ENCODE results near the gene CD2AP.
"Not testable (repeated sequence)": the region's sequence is repeated elsewhere in the genome, so short reads cannot be mapped to it uniquely, and the experiment has no call there.

The CD2AP gene, protein sequence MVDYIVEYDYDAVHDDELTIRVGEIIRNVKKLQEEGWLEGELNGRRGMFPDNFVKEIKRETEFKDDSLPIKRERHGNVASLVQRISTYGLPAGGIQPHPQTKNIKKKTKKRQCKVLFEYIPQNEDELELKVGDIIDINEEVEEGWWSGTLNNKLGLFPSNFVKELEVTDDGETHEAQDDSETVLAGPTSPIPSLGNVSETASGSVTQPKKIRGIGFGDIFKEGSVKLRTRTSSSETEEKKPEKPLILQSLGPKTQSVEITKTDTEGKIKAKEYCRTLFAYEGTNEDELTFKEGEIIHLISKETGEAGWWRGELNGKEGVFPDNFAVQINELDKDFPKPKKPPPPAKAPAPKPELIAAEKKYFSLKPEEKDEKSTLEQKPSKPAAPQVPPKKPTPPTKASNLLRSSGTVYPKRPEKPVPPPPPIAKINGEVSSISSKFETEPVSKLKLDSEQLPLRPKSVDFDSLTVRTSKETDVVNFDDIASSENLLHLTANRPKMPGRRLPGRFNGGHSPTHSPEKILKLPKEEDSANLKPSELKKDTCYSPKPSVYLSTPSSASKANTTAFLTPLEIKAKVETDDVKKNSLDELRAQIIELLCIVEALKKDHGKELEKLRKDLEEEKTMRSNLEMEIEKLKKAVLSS

DNA sequence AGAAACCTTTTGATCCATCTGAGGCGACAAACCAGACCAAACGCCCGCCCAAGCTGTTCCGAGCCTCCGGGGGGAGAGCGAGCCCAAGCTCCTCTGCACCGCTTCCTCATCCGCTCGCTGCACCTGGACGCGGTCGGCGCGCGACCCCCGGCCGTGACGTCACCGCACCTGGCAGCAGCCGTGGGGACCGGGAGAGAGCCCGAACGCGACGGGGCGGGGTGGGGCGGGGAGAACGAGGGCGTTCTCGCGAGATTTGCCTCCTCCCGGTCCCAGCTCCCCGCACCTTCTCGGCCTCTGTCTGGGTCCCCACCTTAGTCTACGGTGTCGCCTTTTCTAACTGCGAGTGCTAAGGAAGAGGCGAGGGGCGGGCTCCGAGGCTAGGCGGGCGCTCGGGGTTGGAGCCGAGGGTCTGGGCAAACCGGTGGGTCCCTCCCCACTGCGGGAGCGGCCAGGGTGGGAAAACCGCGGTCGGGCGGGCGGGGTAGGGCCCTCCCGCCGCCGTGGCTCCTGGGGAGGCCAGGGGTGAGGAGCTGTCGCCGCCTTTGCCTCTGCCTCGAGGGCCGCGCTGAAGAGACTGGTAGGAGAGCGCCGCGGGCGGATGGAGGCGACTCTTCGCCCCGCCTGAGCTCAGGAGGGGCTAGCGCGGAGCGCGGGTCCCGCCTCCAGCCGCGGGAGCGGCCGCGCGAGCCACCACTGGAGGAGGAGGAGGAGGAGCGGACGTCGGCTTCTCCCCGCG lies at the start of gene CD2AP:
CD2AP (plus strand) TSS at position 293 of the 736 bp plus-strand sequence. CDS start 456 bp downstream, outside the sequence.
- DNase-seq, result peak; percentile 90

DNA sequence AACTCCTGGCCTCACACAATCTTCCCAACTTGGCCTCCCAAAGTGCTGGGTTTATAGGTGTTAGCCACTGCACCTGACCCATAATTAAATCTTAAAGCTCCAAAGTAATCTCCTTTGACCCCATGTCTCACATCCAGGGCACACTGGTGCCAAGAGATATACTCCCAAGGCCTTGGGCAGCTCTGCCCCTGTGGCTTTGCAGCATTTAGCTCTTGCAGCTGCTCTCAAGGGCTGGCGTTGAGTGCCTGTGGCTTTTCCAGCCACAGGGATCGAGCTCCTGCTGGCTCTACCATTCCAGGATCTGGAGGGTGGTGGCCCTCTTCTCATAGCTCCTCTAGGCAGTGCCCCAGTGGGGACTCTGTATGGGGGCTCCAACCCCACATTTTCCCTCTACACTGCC lies 49.3 kb upstream of the CD2AP start:
- no peak for DNase-seq

DNA sequence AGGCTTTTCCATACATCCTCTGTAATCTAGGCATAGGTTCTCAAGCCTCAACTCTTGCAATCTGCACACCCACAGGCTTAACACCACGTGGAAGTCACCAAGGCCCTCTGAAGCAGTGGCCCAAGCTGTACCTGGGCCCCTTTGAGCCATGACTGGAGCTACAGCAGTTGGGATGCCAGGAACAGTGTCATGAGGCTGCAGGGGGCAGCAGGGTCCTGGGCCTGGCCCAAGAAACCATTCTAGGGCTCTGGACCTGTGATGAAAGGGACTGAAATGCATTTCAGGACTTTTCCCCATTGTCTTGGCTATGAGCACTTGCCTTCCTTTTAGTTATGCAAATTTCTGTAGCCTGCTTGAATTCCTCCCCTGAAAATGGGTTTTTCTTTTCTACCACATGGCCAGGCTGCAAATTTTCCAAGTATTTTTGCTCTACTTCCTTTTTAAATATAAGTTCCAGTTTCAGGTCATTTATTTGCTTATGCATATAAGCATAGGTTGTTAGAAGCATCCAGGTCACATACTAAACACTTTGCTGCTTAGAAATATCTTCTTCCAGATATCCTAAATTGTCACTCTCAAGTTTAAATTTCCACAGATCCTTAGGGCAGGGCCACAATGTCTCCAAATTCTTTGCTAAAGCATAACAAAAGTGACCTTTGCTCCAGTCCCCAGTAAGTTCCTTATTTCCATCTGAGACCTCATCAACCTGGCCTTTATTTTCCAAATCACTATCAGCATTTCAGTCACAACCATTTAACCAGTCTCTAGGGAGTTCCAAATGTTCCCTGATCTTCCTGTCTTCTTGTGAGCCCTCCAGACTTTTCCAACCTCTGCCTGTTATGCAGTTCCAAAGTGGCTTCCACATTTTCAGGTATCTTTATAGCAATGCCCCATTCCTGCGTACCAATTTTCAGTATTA lies 48.6 kb upstream of the CD2AP start:
- no peak for DNase-seq

DNA sequence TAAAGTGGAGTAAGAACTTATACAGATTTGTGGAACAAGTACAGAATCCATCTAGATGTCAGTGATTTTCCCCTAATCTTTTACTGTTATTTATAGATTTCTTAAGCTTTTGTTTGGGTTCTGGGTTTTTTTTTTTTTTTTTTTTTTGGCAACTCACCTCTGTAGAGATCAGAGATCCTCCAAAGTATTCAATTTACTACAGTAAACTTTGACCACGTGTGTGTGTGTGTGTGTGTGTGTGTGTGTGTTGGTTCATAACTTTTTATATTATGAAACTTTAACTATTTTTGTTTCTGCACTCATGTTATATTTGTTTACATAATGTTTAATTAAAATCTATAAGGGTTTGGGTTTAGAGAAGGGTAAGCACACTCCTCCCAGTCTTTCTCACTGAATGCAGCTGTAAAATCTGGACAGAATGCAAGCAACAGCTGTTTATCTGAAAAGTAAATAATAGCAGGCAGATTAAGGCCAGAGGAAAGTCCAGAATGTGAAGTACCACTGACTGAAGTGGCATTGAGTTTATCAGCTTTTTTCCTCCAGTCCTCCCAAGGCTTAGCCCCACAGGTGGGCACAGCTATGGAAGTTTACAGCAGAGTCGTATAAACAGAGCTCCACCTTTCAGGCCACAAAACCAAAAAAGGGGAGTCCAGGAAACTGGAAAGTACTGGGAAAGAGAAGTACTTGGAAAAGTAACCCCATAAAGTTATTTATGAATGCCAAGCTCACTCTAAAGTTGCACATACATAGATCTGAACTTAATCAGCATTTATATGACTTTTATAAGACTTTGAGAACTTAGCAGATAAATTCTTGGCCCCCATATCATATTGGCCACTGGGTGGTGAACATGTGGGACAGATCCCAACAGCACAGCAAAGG lies 43.0 kb upstream of the CD2AP start:
- DNase-seq, result no peak

DNA sequence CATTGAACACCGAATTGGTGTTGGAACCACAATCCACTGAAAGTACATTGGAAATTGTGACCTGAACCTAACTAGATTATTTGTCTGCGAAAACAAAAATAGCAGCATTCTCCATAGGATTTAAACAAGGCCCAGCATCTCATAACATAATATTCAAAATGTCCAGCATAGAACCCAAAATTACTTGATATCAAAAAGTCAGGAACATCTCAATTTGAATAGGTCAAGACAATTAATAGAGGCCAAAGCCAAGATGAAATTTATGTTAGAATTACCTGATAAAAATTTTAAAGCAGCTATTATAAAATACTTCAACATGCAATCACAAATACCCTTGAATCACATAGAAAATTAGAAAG lies 42.4 kb upstream of the CD2AP start:
- no peak for DNase-seq

DNA sequence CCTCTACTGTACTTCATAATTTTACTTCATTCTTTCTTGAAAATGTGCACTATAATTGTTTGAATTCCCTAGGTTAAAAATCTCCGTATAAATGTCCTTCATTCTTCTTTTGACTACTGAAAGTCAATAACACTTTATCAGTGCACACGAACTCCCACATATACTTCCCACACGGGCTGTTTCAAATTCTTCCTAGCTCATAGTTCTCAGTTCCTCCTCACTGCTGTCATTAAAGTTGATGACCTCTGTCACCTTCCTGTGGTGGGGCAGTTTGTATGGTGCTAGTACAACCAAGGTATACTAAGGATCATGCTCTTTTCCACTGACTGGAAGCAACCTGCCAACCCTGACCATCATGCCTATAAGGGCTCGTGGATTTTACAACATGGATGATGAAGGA lies 40.0 kb upstream of the CD2AP start:
- DNase-seq, result no peak

DNA sequence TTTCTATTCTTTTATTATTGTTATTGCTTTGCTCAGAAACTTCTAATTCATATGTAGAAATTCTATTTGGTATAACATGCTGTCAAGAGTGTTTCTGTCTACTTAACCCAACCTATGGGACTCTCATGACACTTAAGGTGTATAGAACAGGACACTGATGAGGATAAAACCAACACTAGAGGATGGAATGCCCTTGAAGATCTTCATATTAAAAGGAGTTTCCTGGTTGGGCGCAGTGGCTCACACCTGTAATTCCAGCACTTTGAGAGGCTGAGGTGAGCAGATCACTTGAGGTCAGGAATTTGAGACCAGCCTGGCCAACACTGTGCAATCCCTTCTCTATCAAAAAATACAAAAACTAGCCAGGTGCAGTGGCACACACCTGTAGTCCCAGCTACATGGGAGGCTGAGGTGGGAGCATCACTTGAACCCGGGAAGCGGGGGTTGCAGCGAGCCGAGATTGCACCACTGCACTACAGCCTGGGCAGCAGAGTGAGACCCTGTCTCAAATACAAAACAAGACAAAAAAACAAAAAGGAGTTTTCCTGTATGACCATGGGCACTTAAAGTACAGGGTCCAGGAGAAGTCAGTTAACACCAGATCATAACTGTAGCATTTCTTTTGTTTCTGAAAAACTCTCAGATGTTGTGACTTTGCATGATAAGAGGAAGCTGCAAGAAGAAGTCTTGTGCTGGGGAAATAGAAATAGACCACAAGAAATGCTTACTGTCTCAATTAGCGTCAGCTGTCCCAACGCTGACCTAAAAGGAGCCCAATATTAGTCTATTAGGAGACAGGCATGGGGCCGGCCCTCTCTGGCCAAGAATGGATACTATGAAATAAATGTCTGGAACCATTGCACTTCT lies 38.9 kb upstream of the CD2AP start:
- no peak for DNase-seq

DNA sequence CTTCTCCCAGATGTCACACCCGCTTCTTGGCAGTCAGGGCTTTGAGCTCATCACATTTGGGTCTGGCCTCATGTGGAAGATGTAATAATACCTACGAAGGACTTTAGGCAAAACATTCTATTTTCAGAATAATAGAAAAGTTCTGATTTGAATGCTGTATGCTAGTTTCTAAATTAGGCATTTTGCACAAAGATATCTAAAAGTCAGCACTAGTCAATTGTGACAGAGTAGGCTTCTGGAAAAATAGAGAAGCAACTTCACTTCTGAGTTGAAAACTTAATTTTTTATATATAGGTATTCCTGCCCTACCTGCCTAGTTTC lies 38.3 kb upstream of the CD2AP start:
- DNase-seq, result no peak

DNA sequence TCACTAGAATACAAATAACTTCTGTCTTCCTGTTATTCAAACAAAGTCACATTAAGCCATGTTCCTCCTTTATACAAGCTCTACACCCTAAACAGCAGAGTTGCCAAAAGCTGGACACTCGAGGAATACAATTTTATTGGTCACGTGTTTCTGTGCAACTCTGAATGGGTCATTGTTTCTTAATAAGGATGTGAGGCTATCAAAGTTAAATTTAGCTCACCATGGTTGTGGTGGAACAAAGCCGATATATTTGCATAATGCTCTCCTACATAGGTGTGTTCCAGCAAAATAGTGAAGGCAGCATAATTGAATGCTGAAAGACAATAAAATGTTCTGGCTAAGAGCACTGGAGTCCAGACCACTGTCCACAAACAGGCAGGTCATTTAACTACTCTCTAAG lies 36.9 kb upstream of the CD2AP start:
- no peak for DNase-seq

DNA sequence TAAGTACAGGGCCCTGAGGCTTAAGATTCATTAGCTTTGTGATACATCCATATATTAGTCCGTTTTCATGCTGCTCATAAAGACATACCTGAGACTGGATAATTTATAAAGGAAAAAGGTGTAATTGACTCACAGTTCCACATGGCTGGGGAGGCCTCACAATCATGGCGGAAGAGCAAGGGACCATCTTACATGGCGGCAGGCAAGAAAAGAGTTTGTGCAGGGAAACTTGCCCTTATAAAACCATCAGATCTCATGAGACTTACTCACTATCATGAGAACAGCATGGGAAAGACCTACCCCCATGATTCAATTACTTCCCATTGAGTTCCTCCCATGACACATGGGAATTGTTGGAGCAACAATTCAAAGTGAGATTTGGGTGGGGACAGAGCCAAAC lies 32.6 kb upstream of the CD2AP start:
- DNase-seq, result not testable (repeated sequence)

DNA sequence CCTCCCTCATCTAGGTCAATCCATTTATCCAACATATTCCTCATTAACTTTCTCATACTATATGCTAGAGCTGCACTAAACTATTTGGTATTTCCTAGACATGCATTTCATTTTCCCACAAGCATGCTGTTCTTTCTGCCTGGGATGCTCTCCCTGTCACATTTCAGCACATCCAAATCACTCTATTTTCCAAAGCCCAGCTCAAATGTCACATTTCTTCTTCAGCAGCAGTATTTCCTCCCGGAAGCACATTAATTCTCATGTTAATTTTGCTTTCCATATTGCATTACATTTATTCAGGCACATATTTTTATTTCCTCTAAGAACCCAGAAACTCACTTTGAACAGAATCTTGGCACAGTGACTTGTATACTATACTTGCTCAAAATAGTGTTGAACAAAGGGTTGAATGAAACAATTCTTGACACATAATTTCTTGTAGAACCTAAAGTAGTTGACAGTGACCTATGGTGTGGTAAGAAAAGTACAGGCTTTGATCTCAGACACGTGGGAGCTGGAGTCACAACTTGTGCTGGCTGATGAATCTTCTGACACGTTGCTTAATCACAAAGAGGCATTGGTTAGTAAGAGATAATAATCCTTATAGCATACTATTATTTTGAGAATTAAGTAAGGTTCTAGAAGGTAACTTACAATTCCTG lies 30.8 kb upstream of the CD2AP start:
- DNase-seq, result no peak

DNA sequence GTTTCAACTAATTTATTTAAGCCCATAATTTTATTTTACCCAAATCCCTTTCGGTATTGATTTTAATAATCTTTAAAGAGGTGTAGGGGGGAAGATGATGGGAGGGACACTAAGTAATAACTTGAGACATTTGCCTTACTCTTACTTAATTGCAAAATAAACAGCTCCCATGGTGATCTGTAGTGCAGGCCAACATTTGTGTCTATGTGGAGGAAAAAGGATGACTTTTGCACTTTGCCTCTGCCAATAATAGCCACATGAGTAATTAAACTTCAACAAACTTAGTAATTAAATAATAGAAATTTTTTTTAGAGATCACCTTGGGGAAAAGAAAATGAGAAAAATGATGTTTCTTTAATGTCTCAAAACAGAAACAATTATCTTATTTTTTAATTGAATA lies 29.9 kb upstream of the CD2AP start:
- DNase-seq, result no peak

DNA sequence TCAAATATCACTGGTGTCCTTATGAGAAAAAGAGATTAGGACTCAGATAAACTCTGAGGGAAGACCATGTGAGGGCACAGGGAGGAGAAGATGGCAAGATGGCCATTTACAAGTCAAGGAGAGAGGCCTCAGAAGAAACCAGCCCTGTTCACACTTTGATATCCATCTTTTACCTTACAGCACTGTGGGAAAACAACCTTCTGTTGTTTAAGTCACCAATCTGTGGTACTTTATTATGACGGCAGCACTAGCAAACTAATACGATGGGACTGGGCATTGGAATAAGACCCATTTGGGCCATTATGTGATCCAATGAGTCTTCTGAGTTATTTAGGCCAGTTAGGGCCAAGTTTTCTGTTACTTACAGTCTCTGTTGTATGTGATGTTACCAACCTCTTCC lies 26.4 kb upstream of the CD2AP start:
- no peak for DNase-seq

DNA sequence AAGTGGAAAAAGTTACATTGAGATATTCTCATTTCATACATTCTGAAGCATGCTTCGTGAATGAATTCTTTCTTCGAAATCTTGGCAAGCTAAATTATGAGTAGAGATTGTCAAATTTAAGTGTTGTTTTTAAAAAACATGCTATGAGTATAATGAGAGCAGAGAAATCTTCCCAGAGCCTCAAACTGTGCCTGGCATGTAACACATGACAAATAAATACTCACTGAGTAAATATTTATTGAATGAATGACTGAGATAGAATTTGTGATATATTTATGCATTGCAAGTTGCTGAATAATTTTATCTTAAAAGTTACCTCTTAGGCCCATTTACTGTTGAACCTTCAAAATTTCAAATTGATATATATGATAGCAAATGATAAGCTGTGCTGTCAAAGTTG lies 24.7 kb upstream of the CD2AP start:
- no peak for DNase-seq

DNA sequence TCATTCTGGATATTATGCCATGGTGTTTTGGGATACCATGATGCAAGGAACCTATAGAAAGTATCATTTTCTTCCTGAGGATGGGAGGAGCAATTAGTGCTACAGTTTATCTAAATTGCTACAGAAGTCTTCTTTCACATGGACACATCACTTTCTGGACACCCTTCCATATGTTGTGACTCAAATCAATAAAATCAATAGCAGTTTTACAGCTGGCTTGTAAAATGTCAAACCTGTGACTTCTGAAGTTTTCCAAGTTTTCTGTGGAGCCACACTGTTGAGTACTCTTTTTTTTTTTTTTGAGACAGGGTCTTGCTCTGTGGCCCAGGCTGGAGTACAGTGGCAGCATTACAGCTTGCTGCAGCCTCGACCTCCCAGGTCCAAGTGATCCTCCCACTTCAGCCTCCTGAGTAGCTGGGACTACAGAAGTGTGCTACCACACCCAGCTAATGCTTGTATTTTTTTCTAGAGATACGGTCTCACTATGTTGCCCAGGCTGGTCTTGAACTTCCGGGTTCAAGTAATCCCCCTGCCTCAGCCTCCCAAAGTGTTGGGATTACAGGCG lies 24.1 kb upstream of the CD2AP start:
- no peak for DNase-seq

DNA sequence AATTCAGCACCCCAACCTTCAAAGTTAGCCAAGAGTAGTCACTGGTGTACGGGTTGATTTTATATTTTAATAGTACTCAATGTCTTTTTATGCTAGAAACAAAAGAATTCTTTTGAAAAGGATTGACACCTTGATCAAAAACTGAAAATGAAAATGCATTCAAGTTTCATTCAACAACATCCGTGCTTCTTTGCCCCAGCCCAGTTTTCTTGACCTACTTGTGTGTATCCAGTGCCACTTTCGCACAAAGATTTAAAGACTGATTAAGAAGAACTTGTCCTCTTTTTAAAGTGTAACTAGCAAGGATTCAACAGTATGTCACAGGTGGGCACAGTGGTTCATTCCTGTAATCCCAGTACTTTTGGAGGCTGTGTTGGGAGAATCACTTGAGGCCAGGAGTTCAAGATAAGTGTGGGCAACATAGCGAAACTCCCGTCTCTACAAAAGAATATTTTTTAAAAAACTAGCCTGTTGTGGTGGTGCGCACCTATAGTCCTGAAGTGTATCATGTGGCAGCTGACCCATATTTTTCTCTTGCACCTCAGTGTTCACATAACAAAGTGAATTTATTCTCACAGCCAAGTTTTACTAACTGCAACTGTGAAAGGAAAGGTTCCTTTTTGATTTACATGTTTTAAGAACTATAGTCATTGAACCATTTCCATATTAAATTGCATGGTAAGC lies 22.7 kb upstream of the CD2AP start:
- no peak for DNase-seq

DNA sequence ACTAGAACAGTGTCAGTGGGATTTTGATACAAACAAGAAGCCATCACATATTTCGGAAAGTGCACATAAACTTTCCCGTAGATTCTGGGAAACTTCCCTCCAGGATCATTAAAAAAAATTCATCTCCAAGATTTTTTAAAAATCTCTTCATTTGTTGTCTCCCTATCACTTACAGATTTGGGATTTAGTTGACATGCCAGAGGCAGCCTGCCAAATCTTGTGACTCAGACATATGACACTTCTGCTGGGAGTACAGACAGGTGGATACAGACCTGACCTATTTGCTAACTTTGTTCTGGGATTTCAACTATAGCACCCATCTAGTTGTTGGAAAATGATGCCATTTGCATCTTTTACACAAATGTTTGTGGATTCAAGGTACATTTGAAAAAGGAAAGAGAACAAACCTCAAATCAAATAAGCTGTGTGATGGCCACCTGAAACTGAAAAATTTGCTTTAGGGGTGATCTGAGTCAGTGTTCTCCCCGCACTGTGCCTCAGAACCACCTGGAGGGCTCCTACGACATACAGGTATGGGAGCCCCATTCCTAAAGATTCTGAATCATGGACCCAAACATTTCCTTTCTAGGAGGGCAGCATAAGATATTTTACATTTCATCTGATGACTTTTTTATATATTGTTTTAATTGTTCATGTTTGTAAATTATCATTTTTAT lies 21.9 kb upstream of the CD2AP start:
- DNase-seq, result no peak

DNA sequence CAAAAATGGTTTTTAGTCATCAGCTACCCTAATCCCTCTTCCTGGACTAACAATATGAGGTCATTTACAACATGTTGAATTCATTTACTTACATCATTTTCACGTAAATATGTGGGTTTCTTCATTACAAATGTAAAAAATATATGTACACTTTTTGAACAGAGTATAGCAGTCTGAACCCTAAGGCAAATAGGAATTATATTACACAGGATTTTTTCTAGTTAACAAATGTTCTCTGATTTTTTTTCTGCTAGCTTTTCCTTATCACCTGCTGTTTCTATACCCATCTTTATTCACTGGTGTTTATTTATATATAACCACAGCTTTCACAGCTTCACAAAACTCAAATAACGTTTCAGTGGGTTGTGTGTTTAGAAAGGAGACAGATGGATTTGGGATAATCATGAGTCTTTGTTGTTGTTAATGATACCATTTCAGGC lies 21.0 kb upstream of the CD2AP start:
- DNase-seq, result no peak

DNA sequence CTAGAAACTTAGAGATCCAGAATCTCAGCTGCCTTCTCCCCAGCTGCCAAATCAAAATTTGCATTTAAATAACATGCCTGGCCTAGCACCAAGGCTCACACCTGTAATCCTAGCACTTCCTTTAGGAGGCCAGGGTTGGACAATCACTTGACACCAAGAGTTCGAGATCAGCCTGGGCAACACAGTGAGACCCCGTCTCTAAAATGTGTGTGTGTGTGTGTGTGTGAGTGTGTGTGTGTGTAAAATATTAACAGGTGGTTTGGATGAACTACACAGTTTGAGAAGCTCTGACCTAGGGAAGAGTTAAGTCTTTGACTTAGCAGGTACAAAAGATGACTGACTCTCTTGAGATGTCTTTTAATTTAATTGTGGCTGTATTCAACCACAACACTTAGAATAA lies 20.2 kb upstream of the CD2AP start:
- no peak for DNase-seq
